Adrenal gland (tissue), 12 donors: ENCODE results near the gene NHSL1. TPM values are rescaled to one million over a fixed set of nuclear protein-coding genes. Genes with fewer than 3 reads are reported as not detected.
A peak's percentile ranks its signal among the peaks of the same experiment; 100 is the strongest.

Source experiments
- DNase-seq, 7 donors: peaks; one replicate each; pipeline ENCODE4 v3.0.0-alpha.2; 2019 to 2020
- H3K27ac ChIP-seq, 5 donors: fragments of 200-600 bp; sonication (generic) in 4 of 5; 1 replicate in 3 of 5; 2 replicates in 2 of 5; pipeline versions ENCODE4 v1.5.1 to v1.8.0; 2016 to 2020; ENCODE audit warnings: mild to moderate bottlenecking in 1 of 5
- H3K27me3 ChIP-seq: fragments of 200-600 bp; 2 replicates; pipeline ENCODE4 v1.8.0; 2021
- H3K36me3 ChIP-seq, 2 donors: fragments of 200-600 bp; replicated peaks in 1 of 2; 1 replicate in 1 of 2; 2 replicates in 1 of 2; pipeline versions ENCODE4 v1.5.1 to v1.8.0; 2018 to 2022
- H3K4me1 ChIP-seq, 2 donors: fragments of 200-600 bp; replicated peaks in 1 of 2; 1 replicate in 1 of 2; 2 replicates in 1 of 2; pipeline versions ENCODE4 v1.5.1 to v1.8.0; 2018 to 2021
- H3K4me3 ChIP-seq, 4 donors: fragments of 200-600 bp; sonication (generic) in 3 of 4; one replicate each; pipeline ENCODE4 v1.5.1; 2016 to 2018
- H3K9me3 ChIP-seq, 3 donors: fragments of 200-600 bp; sonication (generic) in 1 of 3; replicated peaks in 1 of 3; 1 replicate in 2 of 3; 2 replicates in 1 of 3; pipeline versions ENCODE4 v1.5.1 to v1.8.0; 2016 to 2021
- POLR2A ChIP-seq, 2 donors: fragments of 450-650 bp; IDR thresholded peaks; one replicate each; pipeline ENCODE4 v1.6.1; 2017; ENCODE audit warnings: antibody characterized with exemption in 2 of 2, mild to moderate bottlenecking in 2 of 2, moderate library complexity in 1 of 2
- WGBS, 4 donors: extraction: QIAGEN DNeasy Blood & Tissue Kit in 2 of 4; methylation state at CpG; one replicate each; pipeline versions ENCODE4 v1.1.5 to v1.1.7; 2013 to 2017; 5-methylcytosine and 5-hydroxymethylcytosine counted together
- intact Hi-C, 2 donors: fragments of 100-400 bp; cut with DNase I; formaldehyde crosslinking; loops; one replicate each; pipeline versions ENCODE4 v1.14.1 to v1.15.0; 2022 to 2023
- polyA plus RNA-seq, 3 donors: library from polyadenylated mRNA; stranded (reverse); fragments of 200-250 nt in 2 of 3; fragments of 350-450 nt in 1 of 3; fragmentation: Illumina TruSeq in 1 of 3; extraction: RNeasy Lipid Tissue Mini Kit (QIAGEN cat#74804) in 1 of 3; gene quantifications; one replicate each; pipeline ENCODE4 v1.2.3, GENCODE V29; 2013 to 2014
- total RNA-seq, 9 donors: library from RNA; depleted of rRNA in 4 of 9; stranded (reverse); fragments of >200 nt in 4 of 9; fragments of 120-200 nt in 1 of 9; fragmentation: NEBNext Ultra II Directional in 1 of 9; extraction: Animal tissue kit (Norgen Biotek cat#: 25700) in 1 of 9; gene quantifications; one replicate each; pipeline versions ENCODE4 v1.1.0 to v1.2.4, GENCODE V29; 2013 to 2023
- TF ChIP-seq, protein P1 (sequence below), 6 experiments: fragments of 450-650 bp in 4 of 6; fragments of 200-600 bp in 2 of 6; sonication (generic) in 1 of 6; IDR thresholded peaks; 1 replicate in 5 of 6; 2 replicates in 1 of 6; pipeline versions ENCODE4 v1.5.1 to v1.8.0; 2016 to 2021; ENCODE audit warnings: antibody characterized with exemption in 6 of 6, mild to moderate bottlenecking in 2 of 6, moderate library complexity in 1 of 6
- donor health status: healthy with polysubstance abuse.
- donor health status: Bipolar disorder and iron deficiency.
- donor health status: DM: yes; HTN: yes; CAD: no.
- donor health status: DM: no; HTN: no; CAD: no.
- donor health status: DM: no; HTN: no; CAD: no.
- donor health status: DM: yes; HTN: yes; CAD: no.

Gene NHSL1
- total and polyA plus RNA-seq, 12 donors: 1.2 to 12.7 (median 5.3) TPM

GRCh38 chr6:138403801-138404665 lies 95.3 kb downstream of the NHSL1 start, which contains the start of gene HEBP2:
TSS of gene HEBP2 (plus strand) at chr6:138404223. CDS start at chr6:138404496, 273 bp downstream.
- 0% methylated on average over 3 to 92 of the region's 92 CpGs for WGBS, 4 donors
- TF ChIP-seq, protein P1, sequence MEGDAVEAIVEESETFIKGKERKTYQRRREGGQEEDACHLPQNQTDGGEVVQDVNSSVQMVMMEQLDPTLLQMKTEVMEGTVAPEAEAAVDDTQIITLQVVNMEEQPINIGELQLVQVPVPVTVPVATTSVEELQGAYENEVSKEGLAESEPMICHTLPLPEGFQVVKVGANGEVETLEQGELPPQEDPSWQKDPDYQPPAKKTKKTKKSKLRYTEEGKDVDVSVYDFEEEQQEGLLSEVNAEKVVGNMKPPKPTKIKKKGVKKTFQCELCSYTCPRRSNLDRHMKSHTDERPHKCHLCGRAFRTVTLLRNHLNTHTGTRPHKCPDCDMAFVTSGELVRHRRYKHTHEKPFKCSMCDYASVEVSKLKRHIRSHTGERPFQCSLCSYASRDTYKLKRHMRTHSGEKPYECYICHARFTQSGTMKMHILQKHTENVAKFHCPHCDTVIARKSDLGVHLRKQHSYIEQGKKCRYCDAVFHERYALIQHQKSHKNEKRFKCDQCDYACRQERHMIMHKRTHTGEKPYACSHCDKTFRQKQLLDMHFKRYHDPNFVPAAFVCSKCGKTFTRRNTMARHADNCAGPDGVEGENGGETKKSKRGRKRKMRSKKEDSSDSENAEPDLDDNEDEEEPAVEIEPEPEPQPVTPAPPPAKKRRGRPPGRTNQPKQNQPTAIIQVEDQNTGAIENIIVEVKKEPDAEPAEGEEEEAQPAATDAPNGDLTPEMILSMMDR (IDR thresholded peaks at IDR 0.05): peak in 5 of 6 experiments; percentile 17 to 58 (median 50)
- TF ChIP-seq POLR2A (IDR thresholded peaks at IDR 0.05): peak; percentile 69 to 80
- Histone ChIP-seq H3K27ac (peak within 1 kb of the TSS; percentile 24 to 95 (median 85)), H3K4me1 (peaks cover 0 to 10% of the 10 kb centered on the region in 2 donors), H3K27me3 (no peaks in the 10 kb centered on the region), H3K36me3 (peaks cover 0 to 33% of the 10 kb centered on the region in 2 donors), H3K4me3 (peak within 1 kb of the TSS; percentile 60 to 97 (median 84)), H3K9me3 (no peaks in the 10 kb centered on the region)
- peak; percentile 94 to 98 (median 96) for DNase-seq
- intact Hi-C loops: loop anchor here in 1 of 2 donors (10.0 kb wide), 1 partner anchor 289 kb away; no protein-coding TSS in a partner anchor

- Histone ChIP-seq H3K9me3 (no peaks in the 10 kb centered on the region), H3K27me3 (no peaks in the 10 kb centered on the region), H3K4me3 (peak overlapping the region in 3 of 4 donors; percentile 80 to 97 (median 88)), H3K36me3 (peaks cover 0 to 26% of the 10 kb centered on the region in 2 donors), H3K27ac (peak overlapping the region in 4 of 5 donors; percentile 80 to 95 (median 89)), H3K4me1 (peaks cover 0 to 10% of the 10 kb centered on the region in 2 donors)
- 0% methylated on average over 2 to 30 of the region's 30 CpGs for WGBS, 4 donors
- no peak for TF ChIP-seq POLR2A (IDR thresholded peaks at IDR 0.05)
- TF ChIP-seq, protein P1 (IDR thresholded peaks at IDR 0.05): no peak
- DNase-seq: peak; percentile 27 to 59 (median 44)
- intact Hi-C loops: loop anchor here in 1 of 2 donors (10.0 kb wide), 1 partner anchor 289 kb away; no protein-coding TSS in a partner anchor
Observed at GRCh38 chr6:138403324-138403800, 95.9 kb downstream of the NHSL1 start.

- no peaks in the 10 kb centered on the region for H3K27me3 ChIP-seq
- DNase-seq: no peak
- peak overlapping the region in 1 of 4 donors; percentile 80 for H3K4me3 ChIP-seq
- no peak overlapping the region for H3K27ac ChIP-seq
- H3K4me1 ChIP-seq: peaks cover 0 to 10% of the 10 kb centered on the region in 2 donors
- no peaks in the 10 kb centered on the region for H3K9me3 ChIP-seq
- no peak for TF ChIP-seq POLR2A (IDR thresholded peaks at IDR 0.05)
- TF ChIP-seq, protein P1 (IDR thresholded peaks at IDR 0.05): no peak
- peaks cover 0 to 21% of the 10 kb centered on the region in 2 donors for H3K36me3 ChIP-seq
- WGBS, 4 donors: 83 to 91% (median 89%) methylated on average over 8 of the region's 8 CpGs
- intact Hi-C loops: loop anchor here in 1 of 2 donors (10.0 kb wide), 1 partner anchor 288 kb away; no protein-coding TSS in a partner anchor
Observed at GRCh38 chr6:138402838-138403187, 96.5 kb downstream of the NHSL1 start.
